NCI-H82 treated with DMSO at 0.1 percent for 48 hours (cell line): ENCODE data around the gene SMIM24.
"Not testable (repeated sequence)": the region's sequence is repeated elsewhere in the genome, so short reads cannot be mapped to it uniquely, and the experiment has no call there.

Source experiments
- DNase-seq: peaks from one replicate; lab custom pipeline; 2025; ENCODE audit not compliant: unreplicated experiment; lab: John Stamatoyannopoulos, UW

The SMIM24 gene

GRCh38 chr19:3480383-3481091 lies at the start of gene SMIM24:
SMIM24 (minus strand) TSS chr19:3480525; CDS start chr19:3480463, 62 bp downstream.
- DNase-seq: no peak

DNA sequence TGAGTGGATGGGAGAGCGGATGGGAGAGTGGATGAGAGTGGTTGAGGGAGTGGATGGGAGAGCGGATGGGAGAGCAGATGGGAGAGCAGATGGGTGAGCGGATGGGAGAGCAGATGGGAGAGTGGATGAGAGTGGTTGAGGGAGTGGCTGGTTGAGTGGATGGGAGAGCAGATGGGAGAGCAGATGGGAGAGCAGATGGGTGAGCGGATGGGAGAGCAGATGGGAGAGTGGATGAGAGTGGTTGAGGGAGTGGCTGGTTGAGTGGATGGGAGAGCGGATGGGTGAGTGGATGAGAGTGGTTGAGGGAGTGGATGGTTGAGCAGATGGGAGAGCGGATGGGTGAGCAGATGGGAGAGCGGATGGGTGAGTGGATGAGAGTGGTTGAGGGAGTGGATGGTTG lies 49.0 kb upstream of the SMIM24 start:
- DNase-seq: not testable (repeated sequence)

DNA sequence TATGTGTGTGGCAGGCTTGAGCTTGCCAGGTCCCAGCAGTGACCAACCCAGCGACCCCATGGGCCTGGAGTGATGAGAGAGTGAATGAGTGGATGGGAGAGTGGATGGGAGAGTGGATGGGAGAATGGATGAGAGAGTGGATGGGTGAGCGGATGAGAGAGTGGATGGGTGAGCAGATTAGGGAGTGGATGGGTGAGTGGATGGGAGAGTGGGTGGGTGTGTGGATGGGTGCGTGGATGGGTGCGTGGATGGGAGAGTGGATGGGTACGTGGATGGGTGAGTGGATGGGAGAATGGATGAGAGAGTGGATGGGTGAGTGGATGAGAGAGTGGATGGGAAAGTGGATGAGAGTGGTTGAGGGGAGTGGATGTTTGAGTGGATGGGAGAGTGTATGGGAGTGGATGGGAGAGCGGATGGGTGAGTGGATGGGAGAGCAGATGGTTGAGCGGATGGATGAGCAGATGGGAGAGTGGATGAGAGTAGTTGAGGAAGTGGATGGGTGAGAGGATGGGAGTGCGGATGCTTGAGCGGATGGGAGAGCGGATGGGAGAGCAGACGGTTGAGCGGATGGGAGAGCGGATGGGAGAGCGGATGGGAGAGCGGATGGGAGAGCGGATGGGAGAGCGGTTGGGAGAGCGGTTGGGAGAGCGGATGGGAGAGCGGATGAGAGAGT lies 48.4 kb upstream of the SMIM24 start:
- DNase-seq: no peak

DNA sequence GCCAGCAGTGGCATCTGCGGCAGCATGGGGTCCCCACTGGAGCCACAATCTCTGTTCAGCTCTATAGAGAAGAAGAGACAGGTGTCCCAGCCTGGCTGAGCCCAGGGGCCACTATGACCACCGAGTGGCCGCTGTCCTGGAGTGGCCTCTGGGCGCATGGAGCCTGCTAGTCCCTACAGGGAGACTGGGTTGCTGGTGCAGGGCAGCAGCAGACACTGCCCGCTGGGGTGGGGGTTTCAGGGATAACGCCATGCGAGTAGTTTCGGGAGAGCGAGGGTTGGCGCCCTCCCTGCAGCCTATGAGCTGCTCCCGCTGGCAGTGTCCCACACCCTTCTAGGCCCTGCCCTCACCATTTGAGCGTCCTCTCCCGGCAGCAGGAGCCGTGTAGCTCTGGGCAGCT lies 47.8 kb upstream of the SMIM24 start:
- DNase-seq: no peak

DNA sequence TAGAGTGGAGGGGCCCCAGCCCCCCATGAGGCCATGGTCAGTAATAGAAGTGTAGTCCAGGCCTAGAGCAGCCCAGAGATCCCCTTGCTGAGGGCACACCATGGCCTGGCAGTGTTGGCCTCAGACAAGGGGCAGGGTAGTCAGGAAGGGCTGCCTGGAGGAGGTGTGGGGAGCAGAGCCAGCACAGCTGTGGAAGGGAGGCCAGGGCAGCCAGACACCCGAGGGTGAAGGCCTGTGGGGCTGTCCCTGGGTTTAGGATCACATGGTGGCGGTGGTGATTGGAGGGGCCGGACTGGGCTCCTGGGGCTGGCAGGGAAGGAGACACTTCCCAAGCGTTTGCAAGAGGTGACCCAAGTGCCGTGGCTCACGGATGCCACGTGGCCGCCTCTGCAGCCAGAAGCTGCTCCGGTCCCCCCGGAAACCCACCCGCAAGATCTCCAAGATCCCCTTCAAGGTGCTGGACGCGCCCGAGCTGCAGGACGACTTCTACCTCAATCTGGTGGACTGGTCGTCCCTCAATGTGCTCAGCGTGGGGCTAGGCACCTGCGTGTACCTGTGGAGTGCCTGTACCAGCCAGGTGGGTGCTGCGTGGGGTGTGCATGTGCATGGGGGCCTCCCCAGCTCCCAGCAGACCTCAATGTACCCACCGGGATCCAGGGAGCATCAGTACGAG lies 47.0 kb upstream of the SMIM24 start:
- DNase-seq: no peak

- no peak for DNase-seq
These were observed 46.3 kb upstream of the SMIM24 start for GRCh38 chr19:3526507-3527237.

DNA sequence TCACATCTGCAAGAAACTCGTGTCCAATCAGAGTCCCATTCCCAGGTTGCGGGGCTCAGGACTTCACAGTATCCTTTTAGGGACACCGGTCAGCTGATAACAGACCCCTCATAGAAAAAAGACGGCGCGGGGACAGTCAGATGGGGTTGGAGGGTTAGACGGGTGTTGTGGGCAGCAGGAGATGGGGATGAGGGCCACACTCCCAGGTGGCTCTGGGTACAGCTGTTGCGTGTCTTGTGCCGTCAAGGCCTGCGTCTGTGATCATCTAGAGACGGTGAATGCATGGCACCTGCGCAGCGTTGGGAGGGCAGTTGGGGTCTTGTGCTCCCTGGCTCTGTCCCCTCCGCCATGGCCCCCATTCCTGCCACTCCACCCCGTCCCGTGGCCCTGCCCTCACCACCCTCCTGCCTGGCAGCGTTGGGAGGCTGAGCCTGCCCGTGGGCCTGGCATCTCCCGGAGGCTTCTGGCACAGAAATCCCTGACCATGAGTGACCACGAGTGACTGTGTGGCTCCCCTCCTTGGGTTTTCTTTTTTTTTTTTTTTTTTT lies 44.7 kb upstream of the SMIM24 start:
- DNase-seq: no peak

DNA sequence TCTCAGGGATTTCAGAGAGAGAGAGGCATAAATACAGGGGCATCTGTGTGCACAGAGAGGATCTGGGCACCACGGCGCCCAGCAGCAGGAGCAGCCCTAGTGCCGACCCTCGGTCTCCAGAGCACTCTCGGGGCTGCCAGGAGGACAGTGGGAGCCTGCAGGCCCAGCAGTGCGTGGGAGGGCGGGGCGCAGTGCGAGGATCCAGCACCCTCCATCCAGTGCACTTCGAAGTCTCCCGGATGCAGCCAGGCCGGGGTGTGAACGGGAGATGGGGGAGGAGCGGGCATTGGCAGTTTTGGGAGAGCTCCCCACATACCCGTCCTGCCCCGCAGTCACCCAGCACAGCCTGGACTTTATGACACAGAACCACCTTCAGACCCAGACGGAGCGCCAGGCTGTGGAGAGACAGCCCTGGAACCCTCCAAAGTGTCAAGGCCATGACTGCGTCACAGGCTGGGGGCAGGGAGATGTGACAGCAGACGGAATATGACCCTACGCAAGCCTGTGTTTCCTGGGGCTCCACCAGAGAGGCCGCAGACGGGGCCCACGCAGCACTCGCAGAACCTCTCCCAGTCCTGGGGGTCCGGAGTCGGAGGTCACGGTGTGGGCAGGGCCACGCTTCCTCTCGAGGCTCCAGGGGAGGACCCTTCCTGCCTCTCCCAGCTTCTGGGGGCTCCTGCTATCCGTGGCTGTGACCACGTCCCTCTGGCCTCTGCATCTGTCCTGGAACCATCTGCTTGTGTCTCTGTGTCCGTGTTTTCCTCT lies 43.9 kb upstream of the SMIM24 start:
- DNase-seq: no peak

DNA sequence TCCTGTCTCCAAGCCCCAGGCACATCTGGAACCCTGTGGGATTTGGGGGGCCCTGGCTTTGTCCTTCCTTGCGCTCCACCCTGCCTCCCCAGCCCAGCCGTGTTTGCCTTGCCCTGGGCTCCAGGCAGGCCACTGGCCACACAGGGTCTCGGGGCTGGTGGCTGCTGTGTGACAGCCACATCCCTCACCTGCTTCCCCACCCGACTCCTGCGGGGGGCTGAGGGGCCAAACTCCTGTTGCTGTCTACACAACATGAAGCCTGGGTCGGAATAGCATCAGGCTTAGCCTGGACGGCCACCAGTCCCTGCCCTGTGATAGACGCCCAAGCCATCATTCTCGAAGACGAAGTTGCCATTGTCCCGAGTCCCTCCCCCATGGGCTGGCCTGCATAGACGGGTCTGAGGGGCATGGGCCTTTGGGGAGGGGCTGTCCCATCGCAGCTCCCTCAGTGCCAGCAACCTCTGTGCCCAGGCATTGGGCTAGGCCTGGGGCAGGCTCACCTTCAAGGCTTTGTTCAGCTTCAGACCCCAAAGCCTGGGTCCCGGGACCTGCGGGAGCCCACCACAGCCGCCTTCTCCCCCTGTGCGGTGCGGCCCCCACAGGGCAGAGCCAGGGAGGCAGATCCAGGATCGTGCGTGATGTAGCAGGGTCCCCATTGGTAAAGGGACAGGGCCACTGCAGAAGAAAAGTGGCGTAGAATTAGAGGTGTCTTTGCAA lies 43.2 kb upstream of the SMIM24 start:
- no peak for DNase-seq

- no peak for DNase-seq
These were observed 42.4 kb upstream of the SMIM24 start for GRCh38 chr19:3522421-3523360.

GRCh38 chr19:3521104-3521445 lies 40.8 kb upstream of the SMIM24 start:
- DNase-seq: no peak

- DNase-seq: no peak
These were observed 40.1 kb upstream of the SMIM24 start for GRCh38 chr19:3520166-3521103.

- no peak for DNase-seq
These were observed 38.8 kb upstream of the SMIM24 start for GRCh38 chr19:3519126-3519525.

DNA sequence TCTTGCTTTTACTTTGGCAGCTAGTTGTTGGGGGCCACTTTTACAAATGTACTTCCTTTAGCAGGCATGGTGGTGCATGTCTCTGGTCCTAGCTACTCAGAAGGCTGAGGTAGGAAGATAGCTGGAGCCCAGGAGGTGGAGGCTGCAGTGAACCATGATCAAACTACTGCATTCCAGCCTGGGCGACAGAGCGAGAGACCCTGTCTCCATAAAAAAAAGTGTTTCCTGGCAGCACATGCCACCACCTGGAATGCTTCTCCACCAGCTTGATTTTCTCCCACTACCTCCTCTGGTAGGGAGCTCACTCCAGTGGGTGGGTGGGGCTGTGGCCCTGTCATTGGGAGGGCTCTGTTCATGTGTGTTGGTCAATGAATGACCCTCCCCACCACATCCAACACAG lies 38.3 kb upstream of the SMIM24 start:
- DNase-seq: no peak

- DNase-seq: no peak
These were observed 37.9 kb upstream of the SMIM24 start for GRCh38 chr19:3518255-3518654.

DNA sequence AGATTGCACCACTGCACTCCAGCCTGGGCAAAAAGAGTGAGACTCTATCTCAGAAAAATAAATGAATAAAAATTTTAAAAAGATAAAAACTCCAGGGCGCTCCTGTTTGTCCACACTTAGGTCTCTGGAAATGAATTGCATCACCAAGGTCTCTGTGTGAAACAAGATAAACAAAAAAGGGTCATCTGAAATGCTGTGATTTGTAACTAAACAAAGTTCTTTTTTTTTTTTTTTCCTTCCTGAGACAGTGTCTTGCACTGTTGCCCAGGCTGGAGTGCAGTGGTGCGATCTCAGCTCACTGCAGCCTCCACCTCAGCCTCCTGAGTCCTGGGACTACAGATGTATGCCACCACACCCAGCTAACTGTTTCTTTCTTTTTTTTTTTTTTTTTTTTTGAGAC lies 37.3 kb upstream of the SMIM24 start:
- no peak for DNase-seq

GRCh38 chr19:3516675-3517207 lies 36.4 kb upstream of the SMIM24 start:
- no peak for DNase-seq
